Muscle of arm (tissue), 12 donors: Measurements from ENCODE around the gene NR2F2. TPM values are rescaled to one million over a fixed set of nuclear protein-coding genes. Genes with fewer than 3 reads are reported as not detected.

Experiments
- DNase-seq: peaks from one replicate; pipeline ENCODE4 v3.0.0-alpha.2; 2013
- polyA plus RNA-seq, 12 donors: library from polyadenylated mRNA; unstranded; fragments of 120-200 nt; gene quantifications; one replicate each; pipeline ENCODE4 v1.2.1, GENCODE V29; 2013; ENCODE audit not compliant: insufficient read length in 12 of 12

The NR2F2 gene
- polyA plus RNA-seq, 12 donors, result 43.3 to 88.7 (median 55.2) TPM; not detected in 1

- peak; percentile 85 for DNase-seq
Observed at GRCh38 chr15:96340598-96341512, 10.4 kb downstream of the NR2F2 start.

GRCh38 chr15:96341513-96342405 lies 11.3 kb downstream of the NR2F2 start:
- no peak for DNase-seq

GRCh38 chr15:96342406-96343112 lies 12.1 kb downstream of the NR2F2 start:
- no peak for DNase-seq

GRCh38 chr15:96343113-96344059 lies 12.9 kb downstream of the NR2F2 start:
- DNase-seq, result no peak

GRCh38 chr15:96344060-96344705 lies 13.7 kb downstream of the NR2F2 start:
- DNase-seq, result no peak

GRCh38 chr15:96344706-96345559 lies 14.4 kb downstream of the NR2F2 start:
- DNase-seq, result no peak

GRCh38 chr15:96345560-96346399 lies 15.3 kb downstream of the NR2F2 start:
- DNase-seq, result no peak

- no peak for DNase-seq
Observed at GRCh38 chr15:96346409-96346970, 16.0 kb downstream of the NR2F2 start.

GRCh38 chr15:96347181-96348111 lies 16.9 kb downstream of the NR2F2 start:
- no peak for DNase-seq

GRCh38 chr15:96348112-96349027 lies 17.9 kb downstream of the NR2F2 start:
- no peak for DNase-seq

GRCh38 chr15:96349034-96349856 lies 18.7 kb downstream of the NR2F2 start:
- DNase-seq, result no peak

- DNase-seq, result no peak
Observed at GRCh38 chr15:96349857-96350720, 19.6 kb downstream of the NR2F2 start.

- DNase-seq, result no peak
Observed at GRCh38 chr15:96350934-96351724, 20.6 kb downstream of the NR2F2 start.
